Measurements from ENCODE around the gene WNT9B.
A peak's percentile ranks its signal among the peaks of the same experiment; 100 is the strongest.

The WNT9B gene

DNA sequence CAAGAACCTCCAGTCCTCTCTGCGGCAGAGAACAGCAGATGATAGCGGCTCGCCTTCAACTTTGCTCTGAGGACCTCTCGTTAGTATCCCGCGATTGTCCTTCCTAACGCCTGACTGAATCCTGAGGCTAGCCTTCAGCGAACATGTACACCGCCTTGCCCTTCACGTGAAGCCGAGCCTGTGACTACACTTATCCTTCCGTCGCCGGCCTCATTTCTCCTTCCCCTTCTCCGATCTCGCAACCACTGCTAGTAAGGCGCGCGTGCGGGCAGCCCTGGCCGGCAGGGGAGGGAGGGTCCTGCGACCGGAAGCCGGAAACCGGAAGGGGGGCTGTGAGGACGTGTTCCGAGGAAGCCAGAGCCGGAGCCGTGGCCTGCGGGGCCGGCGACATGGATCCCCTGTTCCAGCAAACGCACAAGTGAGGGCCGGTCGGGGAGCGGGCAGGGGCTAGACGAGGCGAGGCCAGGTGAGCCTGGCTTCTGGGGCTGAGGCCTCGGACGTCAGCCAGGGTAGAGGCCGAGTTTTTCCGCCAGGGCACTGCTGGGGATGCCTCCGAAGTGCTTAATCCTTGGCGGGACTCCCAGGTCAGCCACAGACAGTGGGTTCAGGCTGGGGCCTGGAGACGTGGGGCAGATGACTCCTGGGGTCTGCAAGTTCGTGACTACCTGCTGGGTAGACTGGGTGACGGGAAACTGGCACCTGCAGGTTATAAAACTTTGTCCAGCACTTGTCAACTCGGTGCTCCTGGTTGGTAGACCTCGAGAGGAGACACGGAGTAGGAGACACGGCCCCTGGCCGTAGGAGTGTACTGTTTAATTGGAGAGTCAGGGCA lies 71.6 kb downstream of the WNT9B start, which contains the start of gene GOSR2:
TSS of gene GOSR2 (plus strand) at position 357 of the 832 bp plus-strand sequence. CDS start at position 390, 33 bp downstream.
- Histone ChIP-seq H2BK120ac (ENCODE audit: low read depth, low read length) (peak within 1 kb of the TSS; percentile 83), H3K23ac (ENCODE audit: low read length in 2 of 2) (peak within 1 kb of the TSS in 1 of 2 experiments; percentile 66), H2BK12ac (ENCODE audit: low read length in 2 of 2) (peak within 1 kb of the TSS in 1 of 2 experiments; percentile 61), H3K4me1 (ENCODE audit: control insufficient read depth, insufficient read depth, low read depth, low read length) (no peaks in the 10 kb centered on the region), H2AFZ (ENCODE audit: low read depth, low read length) (peak within 1 kb of the TSS; percentile 56), H2AK5ac (ENCODE audit: low read length, severe bottlenecking) (no peak within 1 kb of the TSS), H3K4me2 (ENCODE audit: low read length, poor library complexity, severe bottlenecking) (peak within 1 kb of the TSS; percentile 92), H3K9ac (ENCODE audit: low read length) (peak within 1 kb of the TSS; percentile 97), H3K4me3 (ENCODE audit: insufficient read depth in 1 of 2, low read depth in 1 of 2, low read length in 2 of 2) (peak within 1 kb of the TSS; percentile 92 to 97), H3K4ac (ENCODE audit: low read depth in 1 of 2, low read length in 2 of 2) (peak within 1 kb of the TSS; percentile 94 to 99), H3K18ac (ENCODE audit: low read depth in 1 of 2, low read length in 2 of 2) (peak within 1 kb of the TSS; percentile 92 to 100), H3K79me1 (replicated peaks; ENCODE audit: low read length, poor library complexity, severe bottlenecking) (peaks cover 5% of the 10 kb centered on the region), H4K91ac (ENCODE audit: low read length) (peak within 1 kb of the TSS; percentile 99), H3K9me3 (ENCODE audit: control insufficient read depth, low read length) (no peaks in the 10 kb centered on the region), H4K8ac (ENCODE audit: low read length) (peak within 1 kb of the TSS; percentile 100), H2BK15ac (ENCODE audit: low read depth, poor library complexity, severe bottlenecking) (no peak within 1 kb of the TSS), H3K36me3 (ENCODE audit: control insufficient read depth in 1 of 2, insufficient read depth in 2 of 2, low read depth in 1 of 2, low read length in 2 of 2) (peaks cover 0 to 5% of the 10 kb centered on the region in 2 experiments), H2BK5ac (ENCODE audit: low read depth, low read length, poor library complexity, severe bottlenecking) (peak within 1 kb of the TSS; percentile 99), H3K14ac (ENCODE audit: low read length in 2 of 2) (no peak within 1 kb of the TSS), H3K27ac (ENCODE audit: low read length, poor library complexity, severe bottlenecking) (peak within 1 kb of the TSS; percentile 99), H3K27me3 (ENCODE audit: control insufficient read depth in 1 of 2, insufficient read depth in 1 of 2, low read length in 2 of 2) (no peaks in the 10 kb centered on the region)
- DNase-seq, result peak; percentile 93
- under 1% methylated on average over 51 of the region's 52 CpGs for WGBS

- no peak overlapping the region for H2BK12ac ChIP-seq (ENCODE audit: low read length in 2 of 2)
- no peak overlapping the region for H2BK5ac ChIP-seq (ENCODE audit: low read depth, low read length, poor library complexity, severe bottlenecking)
- H3K4me2 ChIP-seq (ENCODE audit: low read length, poor library complexity, severe bottlenecking), result no peak overlapping the region
- H3K18ac ChIP-seq (ENCODE audit: low read depth in 1 of 2, low read length in 2 of 2), result no peak overlapping the region
- no peak overlapping the region for H3K23ac ChIP-seq (ENCODE audit: low read length in 2 of 2)
- H3K4me1 ChIP-seq (ENCODE audit: control insufficient read depth, insufficient read depth, low read depth, low read length), result peaks cover 3% of the 10 kb centered on the region
- no peak overlapping the region for H2BK15ac ChIP-seq (ENCODE audit: low read depth, poor library complexity, severe bottlenecking)
- peak overlapping the region; percentile 97 for H3K9ac ChIP-seq (ENCODE audit: low read length)
- no peak overlapping the region for H2AK5ac ChIP-seq (ENCODE audit: low read length, severe bottlenecking)
- no peak for DNase-seq
- H3K79me1 ChIP-seq (replicated peaks; ENCODE audit: low read length, poor library complexity, severe bottlenecking), result peaks cover 12% of the 10 kb centered on the region
- no peak overlapping the region for H3K4ac ChIP-seq (ENCODE audit: low read depth in 1 of 2, low read length in 2 of 2)
- no peak overlapping the region for H4K8ac ChIP-seq (ENCODE audit: low read length)
- H3K14ac ChIP-seq (ENCODE audit: low read length in 2 of 2), result no peak overlapping the region
- no peak overlapping the region for H2BK120ac ChIP-seq (ENCODE audit: low read depth, low read length)
- no peaks in the 10 kb centered on the region for H3K9me3 ChIP-seq (ENCODE audit: control insufficient read depth, low read length)
- WGBS, result 91% methylated on average over 4 of the region's 5 CpGs
- peaks cover 3 to 20% of the 10 kb centered on the region in 2 experiments for H3K36me3 ChIP-seq (ENCODE audit: control insufficient read depth in 1 of 2, insufficient read depth in 2 of 2, low read depth in 1 of 2, low read length in 2 of 2)
- H3K4me3 ChIP-seq (ENCODE audit: insufficient read depth in 1 of 2, low read depth in 1 of 2, low read length in 2 of 2), result no peak overlapping the region
- no peak overlapping the region for H3K27ac ChIP-seq (ENCODE audit: low read length, poor library complexity, severe bottlenecking)
- H4K91ac ChIP-seq (ENCODE audit: low read length), result no peak overlapping the region
- no peak overlapping the region for H2AFZ ChIP-seq (ENCODE audit: low read depth, low read length)
- H3K27me3 ChIP-seq (ENCODE audit: control insufficient read depth in 1 of 2, insufficient read depth in 1 of 2, low read length in 2 of 2), result no peaks in the 10 kb centered on the region
These were observed 73.9 kb downstream of the WNT9B start for GRCh38 chr17:46925185-46925868.

GRCh38 chr17:46928467-46929261 lies 77.3 kb downstream of the WNT9B start:
- peaks cover 22 to 53% of the 10 kb centered on the region in 2 experiments for H3K36me3 ChIP-seq (ENCODE audit: control insufficient read depth in 1 of 2, insufficient read depth in 2 of 2, low read depth in 1 of 2, low read length in 2 of 2)
- H2BK5ac ChIP-seq (ENCODE audit: low read depth, low read length, poor library complexity, severe bottlenecking), result no peak overlapping the region
- H3K14ac ChIP-seq (ENCODE audit: low read length in 2 of 2), result no peak overlapping the region
- no peak overlapping the region for H2AK5ac ChIP-seq (ENCODE audit: low read length, severe bottlenecking)
- H2BK15ac ChIP-seq (ENCODE audit: low read depth, poor library complexity, severe bottlenecking), result no peak overlapping the region
- no peak overlapping the region for H4K91ac ChIP-seq (ENCODE audit: low read length)
- no peak overlapping the region for H2BK12ac ChIP-seq (ENCODE audit: low read length in 2 of 2)
- no peak overlapping the region for H2AFZ ChIP-seq (ENCODE audit: low read depth, low read length)
- H3K4ac ChIP-seq (ENCODE audit: low read depth in 1 of 2, low read length in 2 of 2), result no peak overlapping the region
- no peak overlapping the region for H2BK120ac ChIP-seq (ENCODE audit: low read depth, low read length)
- H3K9me3 ChIP-seq (ENCODE audit: control insufficient read depth, low read length), result no peaks in the 10 kb centered on the region
- H3K79me1 ChIP-seq (replicated peaks; ENCODE audit: low read length, poor library complexity, severe bottlenecking), result peaks cover 24% of the 10 kb centered on the region
- H3K18ac ChIP-seq (ENCODE audit: low read depth in 1 of 2, low read length in 2 of 2), result no peak overlapping the region
- no peak overlapping the region for H3K4me3 ChIP-seq (ENCODE audit: insufficient read depth in 1 of 2, low read depth in 1 of 2, low read length in 2 of 2)
- H3K4me1 ChIP-seq (ENCODE audit: control insufficient read depth, insufficient read depth, low read depth, low read length), result peaks cover 3% of the 10 kb centered on the region
- H3K4me2 ChIP-seq (ENCODE audit: low read length, poor library complexity, severe bottlenecking), result no peak overlapping the region
- H3K27me3 ChIP-seq (ENCODE audit: control insufficient read depth in 1 of 2, insufficient read depth in 1 of 2, low read length in 2 of 2), result no peaks in the 10 kb centered on the region
- H3K23ac ChIP-seq (ENCODE audit: low read length in 2 of 2), result no peak overlapping the region
- H3K9ac ChIP-seq (ENCODE audit: low read length), result peak overlapping the region; percentile 27
- no peak overlapping the region for H3K27ac ChIP-seq (ENCODE audit: low read length, poor library complexity, severe bottlenecking)
- WGBS, result 60% methylated on average over 10 of the region's 10 CpGs
- H4K8ac ChIP-seq (ENCODE audit: low read length), result peak overlapping the region; percentile 23
- DNase-seq, result peak; percentile 71

All from mesenchymal stem cell (in vitro differentiated cells and primary cell).